ENCODE data around the gene TM7SF3. TPM values are rescaled to one million over a fixed set of nuclear protein-coding genes. Genes with fewer than 3 reads are reported as not detected.
A peak's percentile ranks its signal among the peaks of the same experiment; 100 is the strongest.

The TM7SF3 gene
- total RNA-seq, 3 donors from 2014 or later: 47.6 to 69.9 (median 48.0) TPM

GRCh38 chr12:26940516-26941214, 73.5 kb downstream of the TM7SF3 start:
- DNase-seq (no peak), ATAC-seq (no peak)
- Histone ChIP-seq H3K4me3 (no peak overlapping the region), H3K4me1 (ENCODE audit: low read depth) (peaks cover 15% of the 10 kb centered on the region), H3K9me3 (no peaks in the 10 kb centered on the region), H3K36me3 (ENCODE audit: low read depth) (peaks cover 7% of the 10 kb centered on the region)
- TF ChIP-seq CTCF (IDR thresholded peaks at IDR 0.05): no peak
- intact Hi-C loops (cut with DNase I, micrococcal nuclease): no loop called here

- peaks cover 7% of the 10 kb centered on the region for H3K36me3 ChIP-seq (ENCODE audit: low read depth)
- no peak for ATAC-seq
- DNase-seq: no peak
- peaks cover 15% of the 10 kb centered on the region for H3K4me1 ChIP-seq (ENCODE audit: low read depth)
- intact Hi-C loops (cut with DNase I, micrococcal nuclease): no loop called here
- no peak for TF ChIP-seq CTCF (IDR thresholded peaks at IDR 0.05)
- H3K9me3 ChIP-seq: no peaks in the 10 kb centered on the region
- no peak overlapping the region for H3K4me3 ChIP-seq
Measured at GRCh38 chr12:26939953-26940352, 74.2 kb downstream of the TM7SF3 start.

- Histone ChIP-seq H3K4me3 (peak overlapping the region; percentile 51), H3K36me3 (ENCODE audit: low read depth) (peaks cover 7% of the 10 kb centered on the region), H3K4me1 (ENCODE audit: low read depth) (peaks cover 15% of the 10 kb centered on the region), H3K9me3 (no peaks in the 10 kb centered on the region)
- ATAC-seq (no peak), DNase-seq (no peak)
- intact Hi-C loops (cut with DNase I, micrococcal nuclease): no loop called here
- TF ChIP-seq CTCF (IDR thresholded peaks at IDR 0.05): no peak
Measured at GRCh38 chr12:26939192-26939832, 74.9 kb downstream of the TM7SF3 start.

- Histone ChIP-seq H3K9me3 (no peaks in the 10 kb centered on the region), H3K4me1 (ENCODE audit: low read depth) (peaks cover 15% of the 10 kb centered on the region), H3K4me3 (peak overlapping the region; percentile 51), H3K36me3 (ENCODE audit: low read depth) (peaks cover 7% of the 10 kb centered on the region)
- peak; percentile 28 for ATAC-seq
- intact Hi-C loops (cut with DNase I, micrococcal nuclease): no loop called here
- DNase-seq: no peak
- TF ChIP-seq CTCF (IDR thresholded peaks at IDR 0.05): no peak
Measured at GRCh38 chr12:26938701-26939062, 75.5 kb downstream of the TM7SF3 start.

- intact Hi-C loops (cut with DNase I, micrococcal nuclease): no loop called here
- H3K4me1 ChIP-seq (ENCODE audit: low read depth): peaks cover 15% of the 10 kb centered on the region
Measured at GRCh38 chr12:26937863-26938700, 76.1 kb downstream of the TM7SF3 start, which contains the start of the genes FGFR1OP2 and INTS13. FGFR1OP2 (plus strand) TSS chr12:26938470; CDS start chr12:26954159, 15,689 bp downstream. INTS13 (minus strand) TSS chr12:26937981; CDS start chr12:26936803, 1,178 bp downstream.

More at GRCh38 chr12:26937863-26938700, 76.1 kb downstream of the TM7SF3 start, which contains the start of the genes FGFR1OP2 and INTS13:
- TF ChIP-seq CTCF (IDR thresholded peaks at IDR 0.05): no peak
- DNase-seq (peak; percentile 98 to 100 (median 98)), ATAC-seq (peak; percentile 95)
- Histone ChIP-seq H3K36me3 (ENCODE audit: low read depth) (peaks cover 7% of the 10 kb centered on the region), H3K9me3 (no peaks in the 10 kb centered on the region), H3K4me3 (peak within 1 kb of the TSS; percentile 51)

Data from mucosa of descending colon (tissue), 3 donors.